GM21390 (cell line): ENCODE data around the gene ZBED4.

Experiments used
- ATAC-seq: cut with Tn5 transposase; IDR thresholded peaks from one replicate; pipeline ENCODE4 v1.9.1; 2021; ENCODE audit not compliant: unreplicated experiment

ZBED4 gene

GRCh38 chr22:49853981-49854831 is 562 bp downstream of the ZBED4 start:
- ATAC-seq, result peak; percentile 26

DNA sequence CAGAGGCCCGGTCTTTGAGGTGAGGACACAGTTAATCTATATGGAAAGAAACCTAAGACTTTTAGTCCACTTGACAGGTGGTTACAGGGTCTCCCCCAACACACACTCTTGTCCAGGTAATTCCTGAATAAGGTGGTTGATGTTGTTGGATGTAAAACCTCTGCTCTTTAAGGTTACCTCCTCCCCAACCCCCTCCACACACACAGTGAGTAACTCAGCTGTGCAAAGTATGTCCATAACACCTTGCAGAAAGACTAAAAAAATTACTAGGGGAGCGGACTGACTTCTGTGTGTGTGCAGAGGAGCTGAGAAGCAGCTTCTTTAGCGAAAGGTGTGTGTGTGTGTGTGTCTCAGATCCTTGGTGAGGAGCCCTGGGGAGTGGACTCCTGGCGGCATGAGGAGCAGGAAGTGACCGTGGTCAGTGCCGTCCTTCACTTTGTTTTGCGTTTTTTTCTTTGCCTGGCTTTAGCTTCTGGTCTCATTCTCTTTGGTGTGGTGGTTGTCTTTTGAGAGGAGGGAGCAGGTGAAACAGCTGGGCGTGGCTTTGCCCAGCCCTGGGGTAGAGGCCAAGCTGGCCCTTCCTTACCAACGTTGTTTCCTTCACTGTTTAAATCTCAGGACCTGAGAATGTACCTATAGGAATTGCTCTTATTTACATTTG is 1.7 kb downstream of the ZBED4 start:
- ATAC-seq, result no peak

DNA sequence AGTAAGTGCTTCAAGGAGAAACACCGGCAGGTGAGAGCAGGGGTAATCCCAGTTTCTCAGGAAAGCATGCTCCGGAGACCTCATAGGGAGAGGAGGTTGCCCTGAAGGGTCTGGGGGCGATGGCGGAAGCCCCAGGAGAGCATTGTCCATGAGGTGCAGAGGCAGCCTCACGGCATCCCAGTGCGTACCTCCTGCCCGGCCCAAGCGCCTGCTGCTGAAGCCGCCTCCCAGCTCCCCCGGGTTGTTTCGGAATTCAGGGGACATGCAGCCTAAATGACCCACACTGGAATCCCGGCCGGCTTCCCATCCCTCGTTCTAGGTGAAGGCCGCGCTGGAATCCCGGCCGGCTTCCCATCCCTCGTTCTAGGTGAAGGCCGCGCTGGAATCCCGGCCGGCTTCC is 2.7 kb downstream of the ZBED4 start:
- no peak for ATAC-seq

GRCh38 chr22:49856766-49857618 is 3.3 kb downstream of the ZBED4 start:
- ATAC-seq, result no peak

GRCh38 chr22:49858827-49859226 is 5.2 kb downstream of the ZBED4 start:
- no peak for ATAC-seq

GRCh38 chr22:49861642-49862495 is 8.2 kb downstream of the ZBED4 start:
- no peak for ATAC-seq

DNA sequence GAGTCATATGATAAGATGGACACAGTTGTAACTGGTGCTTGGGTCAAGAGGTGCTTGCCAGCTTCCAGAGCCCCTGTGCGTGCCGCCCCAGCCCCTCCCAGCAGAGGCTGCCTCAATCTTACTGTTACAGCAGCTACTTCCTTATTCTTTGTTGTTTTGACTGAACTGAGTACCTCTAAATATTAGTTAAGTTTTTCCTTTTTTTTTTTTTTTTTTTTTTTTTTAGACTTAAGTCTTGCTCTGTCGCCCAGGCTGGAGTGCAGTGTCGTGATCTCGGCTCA is 8.8 kb downstream of the ZBED4 start:
- ATAC-seq, result no peak

DNA sequence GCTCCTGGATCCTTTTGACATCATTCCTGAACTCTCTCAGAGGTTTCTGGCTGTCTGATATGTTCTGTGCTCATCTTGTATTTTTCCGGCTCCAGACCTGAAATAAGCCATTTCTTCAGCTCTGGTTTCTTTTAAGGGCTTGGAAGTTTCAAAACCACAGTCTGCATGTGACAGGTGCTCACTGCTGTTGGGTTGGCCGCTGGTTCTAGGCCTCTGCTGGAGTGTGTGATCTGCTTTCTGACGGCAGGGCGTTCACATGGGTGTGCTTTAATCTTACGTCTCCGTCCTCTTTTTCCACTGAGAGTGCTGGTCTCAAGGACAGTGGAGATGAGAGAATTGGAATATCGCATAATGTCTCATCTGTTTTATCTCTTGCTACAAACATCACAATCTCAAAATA is 10.3 kb downstream of the ZBED4 start:
- no peak for ATAC-seq

GRCh38 chr22:49865156-49865555 is 11.5 kb downstream of the ZBED4 start:
- no peak for ATAC-seq

- no peak for ATAC-seq
Observed at GRCh38 chr22:49866134-49866533, 12.5 kb downstream of the ZBED4 start.

GRCh38 chr22:49866646-49867045 is 13.0 kb downstream of the ZBED4 start:
- ATAC-seq, result no peak

DNA sequence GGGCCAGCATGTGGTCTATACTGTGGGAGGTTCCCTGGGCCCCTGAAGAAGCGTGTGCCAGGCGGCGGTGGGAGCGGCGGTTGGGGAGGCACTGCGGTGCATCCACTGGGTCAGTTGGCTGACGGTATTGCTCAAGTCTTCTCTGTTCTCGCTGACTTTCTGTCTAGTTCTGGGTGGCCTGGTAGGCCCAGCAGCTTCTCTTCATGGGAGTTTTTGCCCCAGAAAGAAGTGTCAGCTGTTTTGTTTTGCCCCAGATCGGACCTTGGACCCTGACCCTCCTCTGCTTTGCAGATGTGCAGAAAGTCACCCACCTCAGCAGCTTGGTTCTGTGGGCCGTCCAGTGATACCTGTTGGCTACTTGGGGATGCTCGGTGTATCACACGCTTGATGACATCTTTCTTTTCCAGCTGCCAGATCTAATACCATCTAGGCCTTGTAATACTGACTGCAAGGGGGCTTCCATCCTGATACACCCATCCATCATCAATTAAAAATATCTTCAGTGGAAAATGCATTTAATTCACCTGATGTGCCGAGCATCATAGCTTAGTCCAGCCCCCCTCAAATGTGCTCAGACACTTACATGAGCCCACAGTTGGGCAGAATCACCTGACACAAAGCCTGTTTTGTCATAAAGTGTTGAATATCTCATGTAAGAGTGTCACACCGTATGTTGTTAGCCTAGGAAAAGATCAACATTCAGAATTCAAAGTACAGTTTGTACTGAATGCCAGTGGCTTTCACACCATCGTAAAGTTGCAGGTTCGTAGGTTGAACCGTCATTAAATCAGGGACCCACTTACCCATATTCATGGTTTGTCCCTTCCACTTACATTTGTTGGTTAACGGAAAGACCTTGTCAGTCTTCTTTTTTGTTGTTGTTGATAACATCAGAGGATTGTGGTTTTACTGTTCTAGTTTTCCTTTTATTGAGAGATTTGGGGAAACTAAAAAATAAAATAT is 13.9 kb downstream of the ZBED4 start:
- no peak for ATAC-seq

GRCh38 chr22:49869086-49869830 is 15.6 kb downstream of the ZBED4 start:
- ATAC-seq, result no peak

DNA sequence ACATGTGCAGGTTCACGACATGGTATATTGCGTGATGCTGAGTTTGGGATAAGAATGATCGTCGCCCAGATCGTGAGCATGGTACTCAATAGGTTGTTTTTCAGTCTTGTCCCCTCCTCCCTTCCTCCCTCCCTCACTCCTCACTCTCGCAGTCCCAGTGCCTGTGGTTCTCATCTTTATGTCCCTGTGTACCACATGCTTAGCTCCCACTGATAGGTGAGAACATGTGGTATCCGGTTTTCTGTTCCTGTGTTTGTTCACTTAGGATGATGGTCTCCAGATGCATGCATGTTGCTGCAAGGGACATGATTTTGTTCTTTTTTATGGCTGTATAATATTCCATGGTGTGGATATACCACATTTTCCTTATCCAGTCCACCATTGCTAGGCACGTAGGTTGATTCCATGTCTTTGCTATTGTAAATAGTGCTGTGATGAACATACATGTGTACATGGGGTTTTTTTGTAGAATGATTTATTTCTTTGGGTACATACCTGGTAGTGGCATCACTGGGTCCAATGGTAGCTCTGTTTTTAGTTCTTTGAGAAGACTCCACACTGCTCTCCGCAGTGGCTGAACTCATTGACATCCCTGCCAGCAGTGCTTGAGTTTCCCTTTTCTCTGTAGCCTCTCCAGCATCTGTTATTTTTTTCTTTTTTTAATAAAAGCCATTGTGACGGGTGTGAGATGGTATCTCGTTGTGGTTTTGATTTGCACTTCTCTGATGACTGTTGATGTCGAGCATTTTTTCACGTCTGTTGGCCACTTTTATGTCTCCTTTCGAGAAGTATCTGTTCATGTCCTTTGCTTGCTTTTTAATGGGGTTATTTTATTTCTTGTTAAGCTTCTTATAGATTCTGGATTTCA is 16.4 kb downstream of the ZBED4 start:
- ATAC-seq, result no peak

- no peak for ATAC-seq
Observed at GRCh38 chr22:49871482-49871881, 17.8 kb downstream of the ZBED4 start.

DNA sequence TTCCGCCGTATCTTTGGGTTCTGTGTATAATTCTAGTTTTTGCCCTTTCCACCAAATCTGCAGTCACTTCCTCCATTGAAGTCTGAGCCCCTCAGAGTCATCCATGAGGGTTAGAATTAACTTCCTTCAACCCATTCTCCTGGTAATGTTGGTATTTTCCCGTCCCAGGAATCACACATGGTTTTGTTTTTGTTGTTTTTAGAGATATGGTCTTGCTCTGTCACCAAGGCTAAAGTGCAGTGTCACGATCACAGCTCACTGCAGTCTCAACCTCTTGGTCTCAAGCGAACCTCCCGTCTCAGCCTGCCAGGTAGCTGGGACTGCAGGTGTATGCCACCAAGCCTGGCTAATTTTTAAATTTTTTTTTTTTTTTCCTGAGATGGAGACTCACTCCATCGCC is 18.7 kb downstream of the ZBED4 start:
- ATAC-seq, result no peak

DNA sequence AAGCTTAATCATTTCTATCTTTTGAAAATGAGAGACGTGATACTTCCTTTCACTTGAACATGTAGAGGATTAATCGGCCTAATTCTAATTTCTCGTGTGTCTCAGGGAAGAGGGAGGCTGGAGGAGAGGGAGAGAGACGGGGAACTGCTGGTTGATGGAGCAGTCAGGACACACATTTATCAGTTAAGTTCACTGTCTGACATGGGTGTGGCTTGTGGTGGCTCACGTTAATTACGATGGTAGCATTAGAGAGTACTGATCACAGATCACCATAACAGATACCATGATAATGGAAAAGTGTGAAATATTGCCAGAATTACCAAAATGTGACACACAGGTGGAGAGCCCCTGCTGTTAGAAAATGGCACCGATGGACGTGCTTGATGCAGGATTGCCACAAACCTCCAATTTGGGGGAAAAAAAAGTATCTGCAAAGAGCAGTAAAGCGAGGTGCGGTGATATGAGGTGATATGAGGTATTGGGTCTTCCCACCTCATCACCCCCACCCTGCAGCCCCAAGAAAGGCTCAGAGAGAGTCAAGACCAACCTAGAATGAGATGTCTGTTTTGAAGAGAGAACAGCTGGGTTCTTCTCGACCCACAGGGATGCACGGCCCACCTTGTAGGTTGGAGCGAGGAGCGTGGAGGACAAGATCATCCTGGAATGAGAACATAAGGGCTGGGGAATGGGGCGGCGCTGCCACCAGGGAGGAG is 19.7 kb downstream of the ZBED4 start:
- no peak for ATAC-seq

DNA sequence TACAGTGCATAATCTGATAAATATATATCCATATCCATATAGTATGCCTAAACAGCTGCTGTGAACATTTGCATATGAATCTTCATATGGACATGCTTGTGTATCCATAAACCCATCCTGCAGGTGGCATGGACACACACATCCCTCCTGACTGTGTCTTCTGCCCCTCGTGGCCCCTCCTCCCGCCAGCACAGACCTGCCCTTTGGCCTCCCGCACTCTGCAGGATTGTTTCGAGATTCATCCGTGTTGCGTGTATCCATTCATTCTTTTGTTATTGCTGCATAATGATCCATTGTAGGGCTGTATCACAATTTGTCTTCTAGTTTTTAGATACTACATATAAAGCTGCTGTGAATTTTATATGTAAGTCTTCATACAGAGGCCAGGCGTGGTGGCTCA is 24.0 kb downstream of the ZBED4 start:
- no peak for ATAC-seq
